Gastroesophageal sphincter (tissue), 4 donors: Measurements from ENCODE around the gene MACC1. TPM values are rescaled to one million over a fixed set of nuclear protein-coding genes. Genes with fewer than 3 reads are reported as not detected.

ENCODE experiments used
- ATAC-seq: fragments of 150-250 bp; one replicate; pipeline ENCODE4 v1.9.1; 2016; ENCODE audit warnings: mild to moderate bottlenecking, moderate library complexity
- H3K27ac ChIP-seq, 4 donors: fragments of 200-600 bp; sonication (generic) in 3 of 4; 1 replicate in 3 of 4; 2 replicates in 1 of 4; pipeline ENCODE4 v1.5.1; 2016 to 2019
- H3K27me3 ChIP-seq: fragments of 200-600 bp; sonication (generic); one replicate; pipeline ENCODE4 v1.5.1; 2019
- H3K36me3 ChIP-seq, 2 donors: fragments of 200-600 bp; sonication (generic); one replicate each; pipeline ENCODE4 v1.5.1; 2019; ENCODE audit warnings: control low read depth in 1 of 2
- H3K4me1 ChIP-seq, 3 donors: fragments of 200-600 bp; sonication (generic); 1 replicate in 2 of 3; 2 replicates in 1 of 3; pipeline ENCODE4 v1.5.1; 2016 to 2019; ENCODE audit warnings: control low read depth in 2 of 3
- H3K4me3 ChIP-seq, 2 donors: fragments of 200-600 bp; sonication (generic); one replicate each; pipeline ENCODE4 v1.5.1; 2019; ENCODE audit warnings: mild to moderate bottlenecking in 1 of 2, moderate library complexity in 1 of 2
- H3K9me3 ChIP-seq, 3 donors: fragments of 200-600 bp; sonication (generic); one replicate each; pipeline ENCODE4 v1.5.1; 2017 to 2019; ENCODE audit warnings: control low read depth in 2 of 3
- CTCF ChIP-seq, 4 experiments: fragments of 200-600 bp in 2 of 4; fragments of 450-650 bp in 2 of 4; sonication (generic) in 1 of 4; IDR thresholded peaks; one replicate each; pipeline ENCODE4 v1.5.1; 2017 to 2019; ENCODE audit warnings: antibody characterized with exemption in 4 of 4, mild to moderate bottlenecking in 2 of 4, moderate library complexity in 2 of 4
- EP300 ChIP-seq: sonication (generic); formaldehyde crosslinking; IDR thresholded peaks from one replicate; pipeline ENCODE4 v1.6.1; 2017; ENCODE audit warnings: antibody characterized with exemption, mild to moderate bottlenecking
- POLR2A ChIP-seq, 2 donors: fragments of 450-650 bp; IDR thresholded peaks; one replicate each; pipeline ENCODE4 v1.6.1; 2017; ENCODE audit warnings: antibody characterized with exemption in 2 of 2, mild to moderate bottlenecking in 2 of 2, moderate library complexity in 1 of 2
- POLR2AphosphoS5 ChIP-seq: sonication (generic); formaldehyde crosslinking; IDR thresholded peaks from one replicate; pipeline ENCODE4 v1.6.1; 2017; ENCODE audit warnings: antibody characterized with exemption
- WGBS, 2 donors: methylation state at CpG; one replicate each; pipeline ENCODE4 v1.1.5; 2018; ENCODE audit warnings: low coverage in 1 of 2; 5-methylcytosine and 5-hydroxymethylcytosine counted together
- total RNA-seq, 4 donors: library from RNA; depleted of rRNA; stranded (reverse); fragments of >200 nt; gene quantifications; one replicate each; pipeline ENCODE4 v1.1.0, GENCODE V29; 2016

MACC1 gene
- total RNA-seq, 4 donors from 2014 or later, result under 0.01 to 2.9 (median 0.25) TPM

GRCh38 chr7:20162665-20163064 lies 54.5 kb downstream of the MACC1 start:
- ATAC-seq, result no peak
- no peak overlapping the region for H3K27ac ChIP-seq
- peaks cover 0 to 4% (median 0%) of the 10 kb centered on the region in 3 donors for H3K4me1 ChIP-seq
- TF ChIP-seq POLR2A (IDR thresholded peaks at IDR 0.05) (no peak), POLR2AphosphoS5 (no peak), EP300 (no peak), CTCF (IDR thresholded peaks at IDR 0.05) (no peak)
- no peaks in the 10 kb centered on the region for H3K9me3 ChIP-seq
- H3K4me3 ChIP-seq, result no peak overlapping the region
- no peaks in the 10 kb centered on the region for H3K36me3 ChIP-seq
- 75 to 100% methylated on average over 1 of the region's 1 CpG for WGBS, 2 donors
- no peaks in the 10 kb centered on the region for H3K27me3 ChIP-seq

GRCh38 chr7:20159226-20159747 lies 57.9 kb downstream of the MACC1 start:
- WGBS, 2 donors, result 81 to 88% methylated on average over 3 to 4 of the region's 6 CpGs
- TF ChIP-seq EP300, result no peak
- no peak for TF ChIP-seq CTCF (IDR thresholded peaks at IDR 0.05)
- no peak for TF ChIP-seq POLR2A (IDR thresholded peaks at IDR 0.05)
- TF ChIP-seq POLR2AphosphoS5, result no peak

GRCh38 chr7:20158684-20159083 lies 58.5 kb downstream of the MACC1 start:
- H3K9me3 ChIP-seq, result no peaks in the 10 kb centered on the region
- 33% methylated on average over 1 of the region's 1 CpG for WGBS, 2 donors
- no peak for ATAC-seq
- TF ChIP-seq POLR2A (IDR thresholded peaks at IDR 0.05), result no peak
- TF ChIP-seq EP300, result no peak
- TF ChIP-seq CTCF (IDR thresholded peaks at IDR 0.05), result peak in 1 of 4 experiments; percentile 18
- no peak overlapping the region for H3K27ac ChIP-seq
- no peaks in the 10 kb centered on the region for H3K36me3 ChIP-seq
- no peak overlapping the region for H3K4me3 ChIP-seq
- no peaks in the 10 kb centered on the region for H3K27me3 ChIP-seq
- H3K4me1 ChIP-seq, result peaks cover 0 to 4% (median 0%) of the 10 kb centered on the region in 3 donors

More at GRCh38 chr7:20159226-20159747, 57.9 kb downstream of the MACC1 start:
- ATAC-seq, result no peak
- Histone ChIP-seq H3K9me3 (no peaks in the 10 kb centered on the region), H3K4me3 (no peak overlapping the region), H3K27me3 (no peaks in the 10 kb centered on the region), H3K27ac (no peak overlapping the region), H3K36me3 (no peaks in the 10 kb centered on the region), H3K4me1 (no peaks in the 10 kb centered on the region)

- Histone ChIP-seq H3K4me3 (no peak overlapping the region), H3K27ac (no peak overlapping the region), H3K27me3 (no peaks in the 10 kb centered on the region), H3K36me3 (no peaks in the 10 kb centered on the region), H3K4me1 (peaks cover 0 to 14% (median 0%) of the 10 kb centered on the region in 3 donors), H3K9me3 (no peaks in the 10 kb centered on the region)
- TF ChIP-seq POLR2A (IDR thresholded peaks at IDR 0.05), result no peak
- no peak for TF ChIP-seq CTCF (IDR thresholded peaks at IDR 0.05)
- no peak for TF ChIP-seq POLR2AphosphoS5
- no peak for TF ChIP-seq EP300
- ATAC-seq, result no peak
- 92% methylated on average over 2 of the region's 3 CpGs; no CpG with 5 or more reads in 1 of the 2 donors for WGBS, 2 donors
These were observed 59.7 kb downstream of the MACC1 start for GRCh38 chr7:20157456-20157855.

- ATAC-seq, result peak; percentile 25
- no peaks in the 10 kb centered on the region for H3K36me3 ChIP-seq
- WGBS, 2 donors, result 29 to 47% methylated on average over 5 of the region's 5 CpGs
These were observed 63.2 kb downstream of the MACC1 start for GRCh38 chr7:20153999-20154398.

More at GRCh38 chr7:20153999-20154398, 63.2 kb downstream of the MACC1 start:
- Histone ChIP-seq H3K27ac (peak overlapping the region in 1 of 4 donors; percentile 4), H3K9me3 (no peaks in the 10 kb centered on the region), H3K4me1 (peaks cover 0 to 22% (median 4%) of the 10 kb centered on the region in 3 donors), H3K4me3 (no peak overlapping the region), H3K27me3 (no peaks in the 10 kb centered on the region)
- TF ChIP-seq CTCF (IDR thresholded peaks at IDR 0.05), result no peak
- TF ChIP-seq EP300, result no peak
- TF ChIP-seq POLR2A (IDR thresholded peaks at IDR 0.05), result no peak
- no peak for TF ChIP-seq POLR2AphosphoS5
